ENCODE results near the gene FMNL2. TPM values are rescaled to one million over a fixed set of nuclear protein-coding genes. Genes with fewer than 3 reads are reported as not detected.
A peak's percentile ranks its signal among the peaks of the same experiment; 100 is the strongest.

The FMNL2 gene
- total and polyA plus RNA-seq, 2 of the 4 experiments (the other 2 are of a cell fraction) = 10.9 to 11.4 TPM

DNA sequence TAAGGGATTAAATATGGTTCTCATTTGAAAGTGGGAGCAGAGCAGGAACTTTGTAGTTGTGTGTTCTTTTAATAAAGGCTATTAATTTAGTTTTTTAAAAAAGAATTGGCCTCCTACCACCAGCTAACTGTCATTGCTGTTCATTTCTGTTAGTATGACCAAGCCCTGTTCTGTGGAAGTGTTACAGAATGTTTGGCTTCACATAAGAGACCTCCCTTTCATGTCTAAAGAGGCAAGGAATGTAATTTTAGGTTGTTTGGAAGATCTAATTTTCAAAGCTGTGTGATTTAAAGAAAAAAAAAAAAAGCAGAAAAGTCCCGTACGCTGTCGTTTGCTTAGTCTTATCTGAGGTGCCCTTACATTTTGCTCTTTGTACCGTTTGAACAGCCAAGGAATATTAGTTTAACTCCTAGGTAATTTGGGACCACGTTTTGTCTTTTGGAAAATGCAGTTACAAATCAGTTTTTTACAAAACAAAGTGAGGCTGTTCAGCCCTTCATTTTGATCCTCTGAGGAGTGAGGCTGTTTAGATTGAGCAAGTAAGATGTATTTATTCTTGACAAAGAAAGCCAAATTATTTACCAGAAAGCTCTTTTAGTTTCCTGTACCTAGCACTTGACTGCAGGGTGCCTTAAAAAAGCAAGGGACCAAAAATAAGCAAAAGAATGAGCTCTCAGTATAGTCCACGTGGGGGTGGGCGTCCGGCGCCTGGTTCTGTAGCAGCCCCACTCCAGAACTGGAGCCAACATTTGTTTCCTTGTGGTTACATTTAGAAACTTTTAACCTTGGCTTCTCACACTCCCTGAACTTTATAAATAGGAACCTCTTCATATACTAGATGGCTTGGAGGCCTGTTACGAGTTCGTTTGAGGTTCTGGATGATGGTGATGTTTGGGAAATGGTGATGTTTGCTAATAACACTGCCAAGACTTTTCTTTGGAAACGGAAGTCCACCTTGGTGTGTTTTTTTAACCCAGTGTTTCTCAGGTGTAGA, 136.2 kb downstream of the FMNL2 start:
- no peak for ATAC-seq (ENCODE audit: low read depth)
- Histone ChIP-seq H3K79me1 (ENCODE audit: low read depth in 1 of 2, low read length in 2 of 2) (peaks cover 21 to 33% of the 10 kb centered on the region in 2 experiments), H3K36me3 (ENCODE audit: control insufficient read depth, insufficient read depth, low read length) (no peaks in the 10 kb centered on the region), H2BK15ac (ENCODE audit: low read depth, low read length) (no peak overlapping the region), H2BK5ac (ENCODE audit: low read depth, low read length, poor library complexity, severe bottlenecking) (no peak overlapping the region), H2AK9ac (replicated peaks; ENCODE audit: low read depth, low read length, poor library complexity) (no peak overlapping the region), H3K4ac (ENCODE audit: low read depth, low read length) (no peak overlapping the region), H3K14ac (replicated peaks; ENCODE audit: low read depth, low read length) (no peak overlapping the region), H3K9ac (ENCODE audit: low read depth, low read length) (no peak overlapping the region), H4K8ac (ENCODE audit: low read depth in 2 of 2, low read length in 2 of 2) (no peak overlapping the region), H3K27me3 (ENCODE audit: control insufficient read depth, insufficient read depth, low read length) (no peaks in the 10 kb centered on the region), H2BK20ac (ENCODE audit: low read depth, low read length) (no peak overlapping the region), H3K56ac (ENCODE audit: extremely low read depth, insufficient read depth, low read length) (no peak overlapping the region), H3K23ac (ENCODE audit: low read depth, low read length) (no peak overlapping the region), H3K18ac (ENCODE audit: low read depth, low read length) (peak overlapping the region; percentile 14; the same call in 1 of the 2 replicates), H2AK5ac (ENCODE audit: low read depth, low read length) (no peak overlapping the region), H4K20me1 (ENCODE audit: insufficient read depth, low read length) (no peaks in the 10 kb centered on the region; the same call in 1 of the 2 replicates), H3K27ac (ENCODE audit: insufficient read depth, low read length) (no peak overlapping the region), H3K4me1 (ENCODE audit: control insufficient read depth, insufficient read depth, low read length) (peaks cover 16% of the 10 kb centered on the region), H3K4me2 (ENCODE audit: low read depth, low read length) (no peak overlapping the region; the same call in 1 of the 2 replicates), H3K9me1 (ENCODE audit: insufficient read depth, low read length) (peaks cover 14% of the 10 kb centered on the region; the same call in 1 of the 2 replicates), H3K4me3 (ENCODE audit: insufficient read depth, low read depth, low read length) (no peak overlapping the region), H4K91ac (ENCODE audit: insufficient read depth, low read depth, low read length) (no peak overlapping the region), H2BK120ac (ENCODE audit: low read depth, low read length) (no peak overlapping the region), H4K5ac (ENCODE audit: low read depth, low read length) (no peak overlapping the region), H3K9me3 (ENCODE audit: control insufficient read depth, insufficient read depth, low read length) (no peaks in the 10 kb centered on the region), H2AFZ (replicated peaks; ENCODE audit: low read length, poor library complexity) (no peak overlapping the region)
- intact Hi-C loops (cut with micrococcal nuclease) (no loop called here), in situ Hi-C loops (cut with MboI; ENCODE audit: low sequenced_read_pairs) (no loop called here), dilution Hi-C loops (cut with HindIII; ENCODE audit: low sequenced_read_pairs, unreplicated experiment) (no loop called here)
- TF ChIP-seq MXI1 (IDR thresholded peaks at IDR 0.05; ENCODE audit: borderline replicate concordance, low read depth, low read length) (no peak), FOS (IDR thresholded peaks at IDR 0.05; ENCODE audit: low read depth, low read length) (no peak), NFE2L2 (IDR thresholded peaks at IDR 0.05; ENCODE audit: low read depth, low read length) (no peak), CEBPB (IDR thresholded peaks at IDR 0.05; ENCODE audit: low read depth, low read length) (no peak)
- TF ChIP-seq, protein P1, sequence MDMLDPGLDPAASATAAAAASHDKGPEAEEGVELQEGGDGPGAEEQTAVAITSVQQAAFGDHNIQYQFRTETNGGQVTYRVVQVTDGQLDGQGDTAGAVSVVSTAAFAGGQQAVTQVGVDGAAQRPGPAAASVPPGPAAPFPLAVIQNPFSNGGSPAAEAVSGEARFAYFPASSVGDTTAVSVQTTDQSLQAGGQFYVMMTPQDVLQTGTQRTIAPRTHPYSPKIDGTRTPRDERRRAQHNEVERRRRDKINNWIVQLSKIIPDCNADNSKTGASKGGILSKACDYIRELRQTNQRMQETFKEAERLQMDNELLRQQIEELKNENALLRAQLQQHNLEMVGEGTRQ (IDR thresholded peaks at IDR 0.05; ENCODE audit: low read depth, low read length) = no peak
- WGBS, 2 experiments (ENCODE audit: extremely low coverage in 2 of 2, insufficient read length in 1 of 2) = no CpG with 5 or more reads among the region's 12 CpGs
- POLR2A ChIA-PET (ENCODE audit: unreplicated experiment) = interaction anchor here (0.6 kb wide), 1 partner anchor 26 kb away, joined by 4 read pairs; no protein-coding TSS in a partner anchor
- DNase-seq = no peak
- no TSS peak for BruUV-seq (replicated peaks)
- CTCF ChIA-PET = no interaction called here

All from IMR-90 (cell line).